GM04503 (cell line): ENCODE results near the gene NSUN4.

Experiments used
- DNase-seq: peaks from one replicate; pipeline ENCODE4 v3.0.0-alpha.2; 2012; ENCODE audit warnings: low read depth

NSUN4 gene

GRCh38 chr1:46406881-46407608, 66.4 kb downstream of the NSUN4 start:
- DNase-seq, result no peak

GRCh38 chr1:46407636-46408035, 67.0 kb downstream of the NSUN4 start:
- DNase-seq, result no peak

GRCh38 chr1:46408356-46409062, 67.9 kb downstream of the NSUN4 start:
- DNase-seq, result peak; percentile 29

GRCh38 chr1:46409063-46409372, 68.4 kb downstream of the NSUN4 start:
- no peak for DNase-seq

- no peak for DNase-seq
Measured at GRCh38 chr1:46410156-46411009, 69.8 kb downstream of the NSUN4 start.

GRCh38 chr1:46411010-46411405, 70.4 kb downstream of the NSUN4 start:
- DNase-seq, result no peak
